ENCODE measurements around the gene LMAN2. TPM values are rescaled to one million over a fixed set of nuclear protein-coding genes. Genes with fewer than 3 reads are reported as not detected.

The LMAN2 gene
- total RNA-seq, 5 donors from 2014 or later (not counting 1 experiment from before 2014, with no cell fraction given), result 67.2 to 122 (median 106) TPM

- Mint-ChIP-seq H3K9me3 (no peaks in the 10 kb centered on the region), H3K27ac (no peak overlapping the region), H3K36me3 (peaks cover 41% of the 10 kb centered on the region), H3K4me1 (peaks cover 0 to 17% (median 5%) of the 10 kb centered on the region in 3 donors), H3K27me3 (no peaks in the 10 kb centered on the region), H3K4me3 (no peak overlapping the region)
- no peaks in the 10 kb centered on the region for H3K9me3 ChIP-seq
- H3K36me3 ChIP-seq (ENCODE audit: control insufficient read depth in 2 of 2, extremely low read depth in 1 of 2, insufficient read depth in 1 of 2, low read length in 1 of 2), result peaks cover 21 to 62% of the 10 kb centered on the region in 2 donors
- POLR2A ChIA-PET, result no interaction called here
- WGBS (ENCODE audit: insufficient coverage), result 80% methylated on average over 24 of the region's 27 CpGs
- CTCF ChIA-PET, result interaction anchor here in 1 of 2 donors (0.5 kb wide), 1 partner anchor 18 kb away, joined by 4 read pairs; no protein-coding TSS in a partner anchor
- DNase-seq, result no peak
- no peak overlapping the region for H3K4me3 ChIP-seq (ENCODE audit: control insufficient read depth in 1 of 2, extremely low read depth in 1 of 2, low read length in 1 of 2)
- H3K27me3 ChIP-seq (replicated peaks in 1 of 2; ENCODE audit: control insufficient read depth in 2 of 2, extremely low read depth in 1 of 2, insufficient read depth in 2 of 2, low read length in 1 of 2), result no peaks in the 10 kb centered on the region
- peaks cover 0 to 31% of the 10 kb centered on the region in 2 experiments for H3K4me1 ChIP-seq (ENCODE audit: control insufficient read depth in 1 of 2, extremely low read depth in 1 of 2, insufficient read depth in 2 of 2, low read length in 2 of 2)
- H3K27ac ChIP-seq (ENCODE audit: low read length), result no peak overlapping the region
- ATAC-seq (replicated peaks in 1 of 4), result peak in 1 of 4 experiments; percentile 31
Observed at GRCh38 chr5:177330991-177331842, 20.3 kb downstream of the LMAN2 start.

- Histone ChIP-seq H3K27ac (ENCODE audit: low read length) (no peak overlapping the region), H3K36me3 (ENCODE audit: control insufficient read depth in 2 of 2, extremely low read depth in 1 of 2, insufficient read depth in 1 of 2, low read length in 1 of 2) (peaks cover 18 to 49% of the 10 kb centered on the region in 2 donors), H3K4me3 (ENCODE audit: control insufficient read depth in 1 of 2, extremely low read depth in 1 of 2, low read length in 1 of 2) (no peak overlapping the region), H3K4me1 (ENCODE audit: control insufficient read depth in 1 of 2, extremely low read depth in 1 of 2, insufficient read depth in 2 of 2, low read length in 2 of 2) (peaks cover 0 to 31% of the 10 kb centered on the region in 2 experiments), H3K9me3 (no peaks in the 10 kb centered on the region), H3K27me3 (replicated peaks in 1 of 2; ENCODE audit: control insufficient read depth in 2 of 2, extremely low read depth in 1 of 2, insufficient read depth in 2 of 2, low read length in 1 of 2) (no peaks in the 10 kb centered on the region)
- no peaks in the 10 kb centered on the region for H3K27me3 Mint-ChIP-seq
- peaks cover 0 to 18% (median 5%) of the 10 kb centered on the region in 3 donors for H3K4me1 Mint-ChIP-seq
- DNase-seq, result no peak
- H3K4me3 Mint-ChIP-seq, result no peak overlapping the region
- no peak for ATAC-seq (replicated peaks in 1 of 4)
- H3K36me3 Mint-ChIP-seq, result peaks cover 33% of the 10 kb centered on the region
- H3K9me3 Mint-ChIP-seq, result no peaks in the 10 kb centered on the region
- 76% methylated on average over 6 of the region's 6 CpGs for whole genome bisulfite sequencing (ENCODE audit: insufficient coverage)
- POLR2A ChIA-PET, result no interaction called here
- no peak overlapping the region for H3K27ac Mint-ChIP-seq
- CTCF ChIA-PET, result interaction anchor here in 1 of 2 donors (0.6 kb wide), 1 partner anchor 12 kb away, joined by 4 read pairs; no protein-coding TSS in a partner anchor
Observed at GRCh38 chr5:177329883-177330282, 21.6 kb downstream of the LMAN2 start.

DNA sequence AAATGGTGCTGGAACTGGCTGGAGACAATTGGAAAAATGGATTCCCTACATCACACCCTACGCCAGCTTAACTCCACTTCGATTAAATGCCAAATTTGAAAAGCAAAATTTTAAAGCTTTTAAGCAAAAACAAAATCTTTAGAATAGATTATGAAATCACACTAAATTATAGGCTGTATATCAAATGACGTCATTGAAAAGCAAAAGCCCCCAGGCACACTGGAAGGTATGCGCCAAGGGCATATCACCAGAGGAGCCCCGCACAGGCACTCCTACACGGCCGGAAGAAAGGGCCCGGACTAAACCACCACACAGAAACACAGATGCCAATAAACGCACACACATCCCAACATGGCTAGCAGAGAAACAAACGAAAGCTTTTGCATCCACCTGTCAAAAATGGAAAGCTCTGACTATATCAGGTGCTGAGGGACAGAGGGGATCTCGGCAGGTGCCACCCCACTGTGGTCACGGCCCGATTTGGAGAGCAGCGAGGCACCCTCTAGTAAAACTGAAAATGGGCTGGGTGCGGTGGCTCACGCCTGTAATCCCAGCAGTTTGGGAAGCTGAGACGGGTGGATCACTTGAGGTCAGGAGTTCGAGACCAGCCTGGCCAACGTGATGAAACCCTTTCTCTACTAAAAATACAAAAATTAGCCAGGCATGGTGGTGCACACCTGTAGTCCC is 22.8 kb downstream of the LMAN2 start:
- no peak overlapping the region for H3K4me3 Mint-ChIP-seq
- Histone ChIP-seq H3K4me1 (ENCODE audit: control insufficient read depth in 1 of 2, extremely low read depth in 1 of 2, insufficient read depth in 2 of 2, low read length in 2 of 2) (peaks cover 0 to 31% of the 10 kb centered on the region in 2 experiments), H3K4me3 (ENCODE audit: control insufficient read depth in 1 of 2, extremely low read depth in 1 of 2, low read length in 1 of 2) (no peak overlapping the region), H3K36me3 (ENCODE audit: control insufficient read depth in 2 of 2, extremely low read depth in 1 of 2, insufficient read depth in 1 of 2, low read length in 1 of 2) (peaks cover 18 to 38% of the 10 kb centered on the region in 2 donors), H3K9me3 (no peaks in the 10 kb centered on the region), H3K27me3 (replicated peaks in 1 of 2; ENCODE audit: control insufficient read depth in 2 of 2, extremely low read depth in 1 of 2, insufficient read depth in 2 of 2, low read length in 1 of 2) (no peaks in the 10 kb centered on the region), H3K27ac (ENCODE audit: low read length) (peak overlapping the region; percentile 47)
- no peaks in the 10 kb centered on the region for H3K27me3 Mint-ChIP-seq
- no peak overlapping the region for H3K27ac Mint-ChIP-seq
- H3K9me3 Mint-ChIP-seq, result no peaks in the 10 kb centered on the region
- POLR2A ChIA-PET, result interaction anchor here (0.7 to 1.1 kb wide), 2 partner anchors 23 to 918 kb away, joined by 3 to 4 read pairs; partner anchors contain the start of gene LMAN2 (in 1 of the 2)
- DNase-seq, result no peak
- peaks cover 26% of the 10 kb centered on the region for H3K36me3 Mint-ChIP-seq
- 89% methylated on average over 11 of the region's 19 CpGs for WGBS (ENCODE audit: insufficient coverage)
- H3K4me1 Mint-ChIP-seq, result peaks cover 0 to 17% (median 6%) of the 10 kb centered on the region in 3 donors
- ATAC-seq (replicated peaks in 1 of 4), result no peak
- CTCF ChIA-PET, result interaction anchor here in 1 of 2 donors (0.6 kb wide), 1 partner anchor 66 kb away, joined by 9 read pairs; no protein-coding TSS in a partner anchor

GRCh38 chr5:177327539-177328522 is 23.6 kb downstream of the LMAN2 start:
- Mint-ChIP-seq H3K27me3 (no peaks in the 10 kb centered on the region), H3K9me3 (no peaks in the 10 kb centered on the region), H3K4me1 (peaks cover 0 to 16% (median 6%) of the 10 kb centered on the region in 3 donors), H3K4me3 (peak overlapping the region; percentile 29 to 43 (median 31)), H3K27ac (peak overlapping the region; percentile 29 to 82), H3K36me3 (peaks cover 25% of the 10 kb centered on the region)
- H3K27me3 ChIP-seq (replicated peaks in 1 of 2; ENCODE audit: control insufficient read depth in 2 of 2, extremely low read depth in 1 of 2, insufficient read depth in 2 of 2, low read length in 1 of 2), result no peaks in the 10 kb centered on the region
- POLR2A ChIA-PET, result interaction anchor here (0.6 to 1.1 kb wide), 3 partner anchors 24 to 918 kb away, joined by 3 to 4 read pairs (median 3); partner anchors contain the start of gene LMAN2 (in 1 of the 2)
- CTCF ChIA-PET, result interaction anchor here (0.5 to 0.8 kb wide), 5 partner anchors 45 to 791 kb away, joined by 3 to 9 read pairs (median 4); partner anchors contain the start of gene RNF44 (in 1 of the 2)
- H3K4me3 ChIP-seq (ENCODE audit: control insufficient read depth in 1 of 2, extremely low read depth in 1 of 2, low read length in 1 of 2), result no peak overlapping the region
- peak overlapping the region; percentile 47 for H3K27ac ChIP-seq (ENCODE audit: low read length)
- no peaks in the 10 kb centered on the region for H3K9me3 ChIP-seq
- 83% methylated on average over 20 of the region's 28 CpGs for WGBS (ENCODE audit: insufficient coverage)
- DNase-seq (peak in 1 of 35 experiments; percentile 40), ATAC-seq (replicated peaks in 1 of 4) (peak; percentile 57 to 71 (median 70))
- peaks cover 15 to 30% of the 10 kb centered on the region in 2 donors for H3K36me3 ChIP-seq (ENCODE audit: control insufficient read depth in 2 of 2, extremely low read depth in 1 of 2, insufficient read depth in 1 of 2, low read length in 1 of 2)
- H3K4me1 ChIP-seq (ENCODE audit: control insufficient read depth in 1 of 2, extremely low read depth in 1 of 2, insufficient read depth in 2 of 2, low read length in 2 of 2), result peaks cover 0 to 31% of the 10 kb centered on the region in 2 experiments

DNA sequence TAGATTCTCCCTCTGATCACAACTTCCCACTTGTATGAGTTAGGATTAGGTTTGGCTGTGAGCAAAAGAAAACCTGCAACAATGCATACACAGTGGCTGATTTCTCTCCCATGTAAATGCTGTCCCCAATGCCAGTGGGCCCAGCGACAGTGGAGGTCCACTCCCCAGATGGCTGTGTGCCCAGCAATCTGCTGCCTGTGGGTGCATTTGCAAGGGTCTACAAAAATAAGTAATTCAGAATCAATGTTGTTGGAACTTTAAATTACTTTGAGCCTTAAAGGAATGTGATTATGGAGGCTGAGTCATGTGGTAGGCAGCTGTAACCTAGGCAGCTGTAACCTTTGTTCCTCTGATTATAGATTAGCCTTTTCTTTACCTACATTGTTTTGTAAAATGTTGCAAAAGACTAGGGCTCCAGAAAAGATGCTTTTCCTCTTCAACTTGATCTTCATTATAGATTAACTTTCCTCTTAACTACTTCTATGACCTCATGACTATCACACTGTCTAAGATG is 25.5 kb downstream of the LMAN2 start:
- Mint-ChIP-seq H3K36me3 (peaks cover 30% of the 10 kb centered on the region), H3K27me3 (no peaks in the 10 kb centered on the region), H3K9me3 (no peaks in the 10 kb centered on the region), H3K4me1 (peaks cover 0 to 18% (median 3%) of the 10 kb centered on the region in 3 donors), H3K4me3 (no peak overlapping the region), H3K27ac (no peak overlapping the region)
- no peak overlapping the region for H3K27ac ChIP-seq (ENCODE audit: low read length)
- ChIA-PET POLR2A (no interaction called here), CTCF (no interaction called here)
- ATAC-seq (replicated peaks in 1 of 4) (no peak), DNase-seq (no peak)
- no peak overlapping the region for H3K4me3 ChIP-seq (ENCODE audit: control insufficient read depth in 1 of 2, extremely low read depth in 1 of 2, low read length in 1 of 2)
- no peaks in the 10 kb centered on the region for H3K27me3 ChIP-seq (replicated peaks in 1 of 2; ENCODE audit: control insufficient read depth in 2 of 2, extremely low read depth in 1 of 2, insufficient read depth in 2 of 2, low read length in 1 of 2)
- WGBS (ENCODE audit: insufficient coverage), result 100% methylated on average over 1 of the region's 1 CpG
- peaks cover 5 to 17% of the 10 kb centered on the region in 2 donors for H3K36me3 ChIP-seq (ENCODE audit: control insufficient read depth in 2 of 2, extremely low read depth in 1 of 2, insufficient read depth in 1 of 2, low read length in 1 of 2)
- peaks cover 0 to 20% of the 10 kb centered on the region in 2 experiments for H3K4me1 ChIP-seq (ENCODE audit: control insufficient read depth in 1 of 2, extremely low read depth in 1 of 2, insufficient read depth in 2 of 2, low read length in 2 of 2)
- H3K9me3 ChIP-seq, result no peaks in the 10 kb centered on the region

Measured in T-cell (primary cell).